ENCODE results near the gene MAPK10.
"Not testable (repeated sequence)": the region's sequence is repeated elsewhere in the genome, so short reads cannot be mapped to it uniquely, and the experiment has no call there.

The MAPK10 gene

GRCh38 chr4:86338521-86338920 lies 21.3 kb downstream of the MAPK10 start:
- DNase-seq (ENCODE audit: low read depth), result no peak

- no peak for DNase-seq (ENCODE audit: low read depth)
Observed at GRCh38 chr4:86334020-86334750, 25.7 kb downstream of the MAPK10 start.

GRCh38 chr4:86333236-86333635 lies 26.6 kb downstream of the MAPK10 start:
- no peak for DNase-seq (ENCODE audit: low read depth)

- DNase-seq (ENCODE audit: low read depth), result no peak
Observed at GRCh38 chr4:86330961-86331742, 28.7 kb downstream of the MAPK10 start.

GRCh38 chr4:86330411-86330810 lies 29.4 kb downstream of the MAPK10 start:
- not testable (repeated sequence) for DNase-seq (ENCODE audit: low read depth)

GRCh38 chr4:86329431-86329830 lies 30.4 kb downstream of the MAPK10 start:
- no peak for DNase-seq (ENCODE audit: low read depth)

- DNase-seq (ENCODE audit: low read depth), result no peak
Observed at GRCh38 chr4:86326400-86326799, 33.5 kb downstream of the MAPK10 start.

GRCh38 chr4:86319390-86319789 lies 40.5 kb downstream of the MAPK10 start:
- no peak for DNase-seq (ENCODE audit: low read depth)

- DNase-seq (ENCODE audit: low read depth), result no peak
Observed at GRCh38 chr4:86315579-86315978, 44.3 kb downstream of the MAPK10 start.

GRCh38 chr4:86313656-86314055 lies 46.2 kb downstream of the MAPK10 start:
- DNase-seq (ENCODE audit: low read depth), result no peak

- no peak for DNase-seq (ENCODE audit: low read depth)
Observed at GRCh38 chr4:86307432-86307831, 52.4 kb downstream of the MAPK10 start.

GRCh38 chr4:86306816-86307215 lies 53.0 kb downstream of the MAPK10 start:
- no peak for DNase-seq (ENCODE audit: low read depth)

GRCh38 chr4:86302830-86303229 lies 57.0 kb downstream of the MAPK10 start:
- no peak for DNase-seq (ENCODE audit: low read depth)

- DNase-seq (ENCODE audit: low read depth), result no peak
Observed at GRCh38 chr4:86302251-86302650, 57.6 kb downstream of the MAPK10 start.

GRCh38 chr4:86300516-86300915 lies 59.3 kb downstream of the MAPK10 start:
- no peak for DNase-seq (ENCODE audit: low read depth)

- DNase-seq (ENCODE audit: low read depth), result no peak
Observed at GRCh38 chr4:86296865-86297264, 63.0 kb downstream of the MAPK10 start.

- DNase-seq (ENCODE audit: low read depth), result no peak
Observed at GRCh38 chr4:86294883-86295282, 65.0 kb downstream of the MAPK10 start.

GRCh38 chr4:86291180-86291579 lies 68.7 kb downstream of the MAPK10 start:
- DNase-seq (ENCODE audit: low read depth), result no peak

- no peak for DNase-seq (ENCODE audit: low read depth)
Observed at GRCh38 chr4:86286726-86287125, 73.1 kb downstream of the MAPK10 start.

- no peak for DNase-seq (ENCODE audit: low read depth)
Observed at GRCh38 chr4:86283371-86283770, 76.5 kb downstream of the MAPK10 start.

GRCh38 chr4:86280246-86280645 lies 79.6 kb downstream of the MAPK10 start:
- no peak for DNase-seq (ENCODE audit: low read depth)

- DNase-seq (ENCODE audit: low read depth), result no peak
Observed at GRCh38 chr4:86279293-86279960, 80.4 kb downstream of the MAPK10 start.

- DNase-seq (ENCODE audit: low read depth), result no peak
Observed at GRCh38 chr4:86278126-86278525, 81.7 kb downstream of the MAPK10 start.
